GM18873 (cell line): ENCODE results near the gene SUGP1.
"Not testable (repeated sequence)": the region's sequence is repeated elsewhere in the genome, so short reads cannot be mapped to it uniquely, and the experiment has no call there.

ENCODE experiments used
- ATAC-seq: cut with Tn5 transposase; IDR thresholded peaks from one replicate; pipeline ENCODE4 v1.9.1; 2021; ENCODE audit warnings: mild to moderate bottlenecking, moderate library complexity, moderate number of reproducible peaks; ENCODE audit not compliant: unreplicated experiment, low FRiP score

Gene SUGP1

DNA sequence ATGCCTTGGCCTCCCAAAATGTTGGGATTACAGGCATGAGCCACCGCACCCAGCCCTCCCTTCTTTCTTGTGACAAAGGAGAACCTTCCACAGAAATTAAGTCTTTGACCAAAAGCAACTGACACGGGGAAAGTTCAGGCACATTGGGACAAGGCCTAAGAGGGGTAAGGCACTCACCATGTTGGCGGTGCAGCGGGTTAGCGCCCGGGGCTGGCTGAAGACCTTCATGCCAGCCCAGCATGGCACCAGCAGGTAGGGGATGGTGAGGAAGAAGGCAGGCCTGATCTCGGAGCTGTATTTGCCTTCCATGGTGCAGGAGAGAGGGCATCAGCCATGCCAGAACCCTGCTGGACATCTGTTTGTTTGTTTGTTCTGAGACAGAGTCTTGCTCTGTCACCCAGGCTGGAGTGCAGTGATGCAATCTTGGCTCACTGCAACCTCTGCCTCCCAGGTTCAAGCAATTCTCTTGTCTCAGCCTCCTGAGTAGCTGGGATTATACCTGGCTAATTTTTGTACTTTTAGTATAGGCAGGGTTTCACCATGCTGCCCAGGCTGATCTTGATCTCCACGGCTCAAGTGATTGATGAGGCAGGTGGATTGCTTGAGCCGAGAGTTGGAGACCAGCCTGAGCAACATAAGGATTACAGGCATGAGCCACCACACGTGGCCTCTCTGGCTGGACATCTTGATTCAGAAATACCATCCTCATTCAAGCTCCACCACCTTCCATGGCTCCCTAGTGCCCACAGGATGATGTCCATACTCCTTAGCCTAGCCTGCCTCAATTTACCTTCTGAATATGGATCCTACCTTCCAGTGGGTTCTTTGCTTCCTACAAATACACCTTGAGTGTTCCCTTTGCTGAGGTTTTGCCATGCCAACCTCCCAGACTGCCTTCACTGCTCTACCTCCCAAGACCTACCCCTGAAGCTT lies 51.6 kb downstream of the SUGP1 start:
- no peak for ATAC-seq

DNA sequence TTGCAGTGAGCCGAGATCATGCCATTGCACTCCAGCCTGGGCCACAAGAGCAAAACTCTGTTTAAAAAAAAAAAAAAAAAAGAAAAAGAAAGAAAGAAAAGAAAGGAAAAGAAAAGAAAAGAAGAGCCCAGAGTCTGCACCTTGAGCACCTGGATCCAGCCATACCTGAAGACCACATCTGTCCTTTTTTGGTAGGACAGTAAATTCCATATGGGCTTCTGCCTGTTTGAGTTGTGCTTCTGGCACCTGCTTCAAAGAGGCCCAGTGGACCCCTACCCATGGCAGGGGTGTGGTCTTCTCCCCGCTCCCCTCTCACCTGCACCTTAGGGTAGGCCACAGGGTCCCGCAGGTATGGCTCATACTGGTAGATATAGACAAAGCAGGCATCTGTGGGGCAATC lies 53.0 kb downstream of the SUGP1 start:
- ATAC-seq, result no peak

DNA sequence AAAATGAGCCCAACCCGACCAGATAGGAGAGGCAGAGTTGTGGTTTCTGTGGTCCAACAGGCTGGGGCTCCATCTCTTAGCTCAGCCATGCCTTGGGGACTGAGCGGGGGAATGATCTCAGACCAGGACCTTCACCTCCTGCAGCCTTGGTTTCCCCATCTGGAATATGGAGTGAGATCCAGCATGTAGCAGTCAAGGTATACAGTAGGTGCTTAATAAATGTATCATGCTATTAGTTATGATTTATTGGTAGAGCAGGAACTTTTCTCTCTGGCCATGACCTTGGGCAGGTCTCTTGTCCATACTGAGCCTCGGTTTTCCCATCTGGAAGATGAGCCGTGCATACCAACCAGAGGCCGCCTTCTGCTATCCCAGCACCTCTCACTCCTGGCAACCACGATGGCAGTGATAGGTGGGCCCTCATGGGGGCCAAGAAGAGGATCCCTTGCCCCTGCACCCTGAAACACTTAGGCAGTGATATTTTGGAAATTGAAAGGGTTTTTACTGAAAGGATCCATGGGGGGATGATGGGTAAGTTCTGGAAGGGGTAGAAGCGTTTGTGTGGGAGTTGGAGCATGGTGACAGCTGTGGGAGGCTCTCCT lies 56.3 kb downstream of the SUGP1 start:
- ATAC-seq, result no peak

DNA sequence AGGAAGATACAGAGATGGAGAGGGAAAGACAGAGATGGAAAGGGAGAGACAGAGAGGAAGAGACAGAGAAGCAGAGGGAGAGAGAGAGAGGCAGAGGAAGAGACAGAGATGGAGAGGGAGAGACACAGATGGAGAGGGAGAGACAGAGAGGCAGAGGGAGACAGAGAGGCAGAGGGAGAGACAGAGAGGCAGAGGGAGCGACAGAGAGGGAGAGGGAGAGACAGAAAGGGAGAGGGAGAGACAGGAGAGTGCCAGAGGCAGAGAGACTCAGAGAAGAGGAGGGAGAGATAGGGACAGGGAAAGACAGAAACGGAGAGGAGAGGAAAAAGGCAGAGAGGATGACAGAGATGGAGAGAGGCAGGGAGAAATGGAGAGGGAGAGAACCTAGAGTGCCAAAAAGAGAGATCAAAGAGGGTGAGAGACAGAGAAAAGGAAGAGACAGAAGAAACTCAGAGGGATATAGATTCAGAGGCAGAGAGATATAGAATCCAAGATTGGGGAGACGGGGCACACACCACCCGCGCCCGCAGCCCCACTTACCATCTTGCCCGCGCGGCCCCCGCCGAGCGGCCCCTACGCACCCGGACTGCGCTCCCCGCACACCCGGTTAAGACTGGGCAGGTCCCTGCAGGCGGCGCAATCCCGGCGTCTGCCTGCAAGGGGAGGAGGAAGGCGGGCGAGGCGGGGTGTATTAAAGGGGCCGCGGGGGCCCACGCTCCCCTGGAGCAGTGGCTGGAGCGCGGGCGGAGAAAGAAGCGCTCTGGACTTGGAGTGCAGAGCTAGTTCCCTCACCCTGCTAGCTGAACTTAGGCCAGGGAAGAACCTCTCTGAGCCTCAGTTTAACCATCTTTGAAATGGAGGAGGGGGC lies 57.9 kb downstream of the SUGP1 start:
- ATAC-seq, result no peak

DNA sequence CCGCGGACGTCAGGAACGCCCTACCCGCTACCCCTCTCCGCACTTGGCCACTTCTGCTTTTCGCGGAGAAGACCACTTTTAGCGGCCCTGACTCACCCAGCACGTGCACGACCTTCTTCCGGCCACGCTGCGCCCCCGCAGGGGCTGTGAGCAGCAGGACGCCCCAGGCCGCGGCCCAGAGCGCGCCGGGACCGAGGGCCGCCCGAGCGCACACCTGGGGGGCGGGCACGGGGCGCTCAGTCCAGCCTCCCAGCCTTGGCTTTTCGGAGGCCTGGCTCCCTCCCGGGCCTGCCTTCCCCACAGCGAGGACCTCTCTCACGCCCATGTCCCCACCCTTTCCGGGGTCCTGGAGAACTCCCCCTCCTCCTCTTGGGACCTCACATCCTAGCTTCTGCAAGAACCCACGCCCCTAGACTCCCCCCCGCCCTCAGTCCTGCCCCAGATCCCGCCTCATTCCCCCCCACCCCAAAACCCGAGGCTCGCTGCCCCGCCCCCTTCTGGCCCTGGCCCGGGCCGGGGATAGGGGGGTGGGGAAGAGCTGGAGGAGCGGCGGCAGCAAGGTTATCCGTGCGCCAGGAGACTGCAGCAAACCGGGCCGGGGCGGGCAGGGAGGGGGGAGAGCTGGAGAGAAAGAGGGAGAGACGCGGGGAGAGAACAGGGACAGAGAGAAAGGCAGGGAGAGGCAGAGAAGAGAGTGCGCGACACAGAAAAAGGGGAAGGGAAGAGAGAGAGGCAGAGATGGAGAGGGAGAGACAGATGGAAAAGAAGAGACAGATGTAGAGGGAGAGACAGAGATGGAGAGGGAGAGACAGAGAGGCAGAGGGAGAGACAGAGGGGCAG lies 58.7 kb downstream of the SUGP1 start:
- ATAC-seq, result no peak

DNA sequence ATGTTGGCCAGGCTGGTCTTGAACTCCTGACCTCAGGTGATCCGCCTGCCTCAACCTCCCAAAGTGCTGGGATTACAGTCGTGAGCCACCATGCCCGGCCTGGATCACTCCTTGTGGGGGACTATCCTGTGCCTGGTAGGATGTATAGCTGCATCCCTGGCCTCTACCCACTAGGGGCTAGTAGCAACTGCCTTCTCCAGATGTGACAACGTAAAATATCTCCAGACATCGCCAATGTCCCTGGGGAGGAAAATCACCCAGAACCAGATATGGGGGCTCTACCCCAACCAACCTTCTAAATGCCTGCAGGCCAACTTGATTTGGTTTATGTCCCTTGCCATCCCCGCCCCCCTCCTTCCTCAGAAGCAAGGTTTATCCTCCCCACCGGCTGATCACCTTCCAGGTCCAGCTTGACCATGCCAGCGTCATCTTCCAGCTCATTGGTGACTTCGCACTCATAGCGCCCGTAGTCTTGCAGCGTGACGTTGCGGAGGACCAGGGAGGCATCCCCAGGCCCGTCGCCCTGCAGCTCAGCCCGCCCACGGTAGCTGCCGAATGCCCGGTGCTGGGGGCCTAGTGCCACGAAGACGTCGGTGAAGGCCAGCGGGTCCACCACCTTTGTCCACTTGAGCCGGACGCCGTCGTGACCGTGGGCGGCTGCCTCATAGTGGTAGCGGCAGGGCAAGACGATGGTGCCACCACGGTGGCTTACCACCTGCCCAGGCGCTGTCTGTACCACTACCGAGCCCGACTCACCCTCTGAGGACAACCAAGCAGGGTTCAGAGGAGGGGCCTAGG lies 59.7 kb downstream of the SUGP1 start:
- ATAC-seq, result no peak

DNA sequence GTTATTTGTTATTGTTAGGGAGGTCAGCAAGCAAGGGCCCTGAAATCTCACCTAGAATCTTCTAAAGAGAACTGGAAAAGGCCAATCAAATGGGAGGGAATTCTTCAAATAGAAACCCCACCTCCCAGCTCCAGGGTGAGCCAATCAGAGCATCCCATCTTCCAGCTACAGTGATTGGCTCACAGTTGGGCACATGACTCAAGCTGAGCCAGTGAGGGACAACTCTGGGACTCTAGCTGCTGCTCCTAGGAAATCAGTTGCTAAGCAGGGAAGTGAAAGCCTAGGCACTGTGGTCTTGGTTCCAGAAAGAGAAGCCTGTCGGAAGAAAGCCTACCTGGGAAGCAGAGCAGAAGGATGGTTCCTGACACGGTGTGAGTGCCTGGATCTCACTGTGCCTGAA lies 60.6 kb downstream of the SUGP1 start:
- no peak for ATAC-seq

DNA sequence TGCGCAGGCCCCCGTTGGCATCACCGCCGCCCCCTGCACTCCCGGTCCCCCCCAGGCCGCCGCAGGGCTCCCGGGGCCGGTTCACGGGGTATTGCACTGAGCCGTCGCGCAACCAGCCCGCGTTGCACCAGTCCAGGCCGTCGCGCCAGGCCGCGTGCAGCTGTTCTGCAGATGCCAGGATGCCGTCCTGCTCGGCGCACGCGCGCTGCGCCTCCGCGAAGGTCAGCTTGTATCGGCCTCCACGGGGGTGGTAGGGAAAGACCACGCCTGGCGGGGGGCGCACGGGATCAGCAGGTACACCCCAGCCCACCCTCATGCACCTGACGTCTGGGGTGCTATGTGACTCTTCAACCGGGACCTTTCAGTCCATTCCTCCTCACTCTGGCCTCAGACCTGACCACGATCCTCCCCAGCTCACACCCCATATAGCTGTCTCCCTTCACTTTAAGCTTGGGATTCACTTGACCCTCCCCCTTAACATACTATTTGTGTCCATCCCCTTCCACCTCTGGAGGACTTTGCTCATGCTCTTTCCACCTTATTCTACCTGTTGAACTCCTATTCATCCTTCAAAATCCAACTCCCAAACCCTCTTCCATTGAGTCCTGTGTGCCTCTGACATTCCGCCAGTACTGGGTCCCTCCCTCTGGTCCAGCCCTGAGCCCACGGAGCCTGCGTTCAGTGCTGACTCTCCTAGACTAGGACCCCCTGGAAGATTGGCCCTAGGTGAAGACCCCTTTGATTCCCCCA lies 61.5 kb downstream of the SUGP1 start:
- ATAC-seq, result no peak

DNA sequence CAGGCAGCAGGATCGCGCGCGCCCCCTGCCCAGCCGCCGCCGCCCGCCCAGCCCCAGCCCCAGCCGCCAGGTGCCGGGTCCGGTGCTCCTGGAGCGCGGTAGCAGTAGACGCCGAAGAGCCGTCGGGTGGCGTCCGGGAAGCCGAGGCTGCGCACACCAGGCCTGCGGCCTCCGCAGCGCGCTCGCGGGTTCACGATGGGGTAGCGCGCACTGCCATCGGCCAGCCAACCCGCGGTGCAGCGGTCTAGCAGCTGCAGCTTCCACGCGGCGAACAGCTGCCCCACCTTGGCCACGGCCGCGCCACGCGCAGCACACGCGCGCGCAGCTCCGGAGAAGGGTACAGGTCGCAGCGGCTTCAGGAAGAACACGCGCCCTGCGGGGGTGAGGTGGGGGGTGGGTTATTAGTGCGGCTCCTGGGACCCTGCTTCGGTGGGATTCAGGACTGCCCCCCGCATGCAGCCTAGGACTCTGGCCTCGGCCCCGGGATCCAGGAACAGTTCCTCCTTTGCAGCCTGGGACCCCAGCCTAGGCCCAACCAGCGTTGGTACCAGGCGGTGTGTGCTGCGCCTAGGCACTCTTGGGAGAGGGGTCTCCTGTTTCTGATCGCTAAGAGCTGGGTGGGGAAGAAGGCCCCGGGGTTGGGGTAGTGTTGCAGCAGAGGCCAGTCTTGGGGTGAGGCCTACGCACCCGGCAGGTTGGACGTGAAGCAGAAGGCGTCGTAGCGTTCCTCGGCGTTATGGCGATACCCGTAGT lies 62.3 kb downstream of the SUGP1 start:
- no peak for ATAC-seq

DNA sequence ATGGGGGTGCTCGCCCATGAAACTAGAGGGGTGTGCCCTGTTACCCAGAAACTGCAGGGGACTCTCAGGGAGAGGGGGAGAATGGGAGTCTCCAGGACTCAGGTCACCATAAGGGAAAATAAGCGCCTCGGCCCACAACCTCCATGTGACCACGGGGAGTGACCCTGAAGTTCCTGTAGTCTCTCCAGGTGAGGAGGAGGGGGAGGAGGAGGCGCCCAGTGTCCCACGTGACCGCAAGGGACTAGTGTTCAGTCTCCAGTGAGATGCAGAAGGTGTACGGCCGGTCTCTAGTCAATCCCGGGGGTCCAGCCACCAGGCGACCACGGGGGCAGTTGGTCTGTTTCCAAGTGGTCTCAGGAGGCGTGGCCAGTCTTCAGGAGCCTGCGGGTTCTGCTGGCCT lies 63.2 kb downstream of the SUGP1 start:
- ATAC-seq, result no peak

DNA sequence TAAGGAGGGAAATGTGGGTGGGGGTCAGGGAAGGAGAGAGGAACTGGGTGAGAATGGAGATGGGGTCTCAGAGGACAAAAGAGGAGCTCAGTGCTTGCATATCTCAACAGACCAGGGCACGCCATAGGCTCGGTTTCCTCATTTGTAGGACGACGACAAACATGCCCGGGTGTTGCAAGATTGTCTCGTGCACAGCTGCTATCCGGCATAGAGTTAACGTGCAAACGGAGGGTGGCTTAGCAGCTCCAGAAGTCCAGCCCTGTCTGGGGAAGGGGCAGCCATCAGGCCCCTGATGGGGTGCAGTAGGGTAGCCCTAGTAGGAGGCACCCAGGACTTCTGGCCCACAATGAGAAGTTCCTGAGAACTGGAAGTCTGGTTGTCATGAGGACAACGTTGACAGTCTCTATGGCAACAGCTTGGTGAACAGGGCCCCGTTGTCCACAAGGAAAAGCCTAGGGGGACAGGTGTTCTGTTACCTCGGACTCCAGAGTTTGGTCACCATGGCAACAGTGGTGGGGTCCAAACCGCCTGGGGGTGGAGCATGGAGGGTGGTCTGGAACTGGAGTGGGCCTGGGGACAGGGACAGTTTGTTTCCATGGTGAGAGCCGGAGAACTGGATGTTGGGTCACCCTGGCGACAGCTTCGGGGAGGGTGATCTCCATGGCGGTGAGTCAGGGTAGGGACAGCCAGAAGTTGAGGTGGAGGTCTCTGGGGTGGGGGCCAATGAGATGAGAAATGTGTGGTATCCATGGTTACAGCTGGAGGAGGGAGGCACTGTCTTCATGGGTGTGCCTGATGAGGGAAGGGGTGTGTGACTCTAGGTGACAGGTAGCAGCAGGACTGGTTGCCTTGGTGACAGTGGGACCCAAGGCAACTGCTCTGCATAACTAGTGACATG lies 64.0 kb downstream of the SUGP1 start:
- ATAC-seq, result no peak

DNA sequence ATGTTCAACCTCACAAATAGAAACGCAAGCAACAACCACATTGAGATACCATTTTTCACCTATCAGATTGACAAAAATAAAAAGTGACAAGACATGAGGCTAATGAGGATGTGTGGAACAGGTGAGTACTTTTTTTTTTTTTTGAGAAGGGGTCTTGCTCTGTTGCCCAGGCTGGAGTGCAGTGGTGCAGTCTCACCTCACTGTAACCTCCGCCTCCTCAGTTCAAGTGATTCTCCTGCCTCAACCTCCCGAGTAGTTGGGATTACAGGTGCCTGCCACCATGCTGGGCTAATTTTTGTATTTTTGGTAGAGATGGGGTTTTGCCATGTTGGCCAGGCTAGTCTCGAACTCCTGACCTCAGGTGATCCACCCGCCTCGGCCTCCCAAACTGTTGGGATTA lies 66.9 kb downstream of the SUGP1 start:
- not testable (repeated sequence) for ATAC-seq

DNA sequence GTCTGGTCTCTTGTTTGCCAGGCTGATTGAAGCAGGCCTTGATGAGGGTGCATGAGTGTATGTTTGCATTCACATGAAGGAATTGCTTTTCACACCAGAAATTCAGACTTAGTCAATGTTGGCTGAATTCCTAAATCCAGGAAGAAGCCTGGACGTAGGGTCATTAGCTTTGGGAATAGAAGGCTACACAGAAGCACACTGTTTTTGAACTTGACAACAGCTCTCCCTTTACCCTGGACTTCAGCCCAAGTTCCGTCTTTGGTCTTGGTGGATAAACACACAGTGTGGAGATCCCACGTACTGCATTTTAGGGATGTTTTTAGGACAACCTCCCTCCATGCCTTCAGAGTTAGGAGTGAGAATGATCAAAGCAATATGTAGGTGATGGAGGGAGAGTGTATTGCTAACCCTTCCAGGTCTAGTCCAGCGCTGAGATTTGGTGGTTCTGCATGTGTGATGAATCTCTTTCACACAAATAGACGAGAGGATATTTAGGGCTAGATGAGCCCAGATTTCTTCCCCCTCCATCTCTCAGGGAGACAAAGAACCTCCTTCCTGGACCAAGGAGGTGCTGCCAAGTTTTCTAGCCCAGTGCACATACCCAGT lies 70.0 kb downstream of the SUGP1 start:
- no peak for ATAC-seq

DNA sequence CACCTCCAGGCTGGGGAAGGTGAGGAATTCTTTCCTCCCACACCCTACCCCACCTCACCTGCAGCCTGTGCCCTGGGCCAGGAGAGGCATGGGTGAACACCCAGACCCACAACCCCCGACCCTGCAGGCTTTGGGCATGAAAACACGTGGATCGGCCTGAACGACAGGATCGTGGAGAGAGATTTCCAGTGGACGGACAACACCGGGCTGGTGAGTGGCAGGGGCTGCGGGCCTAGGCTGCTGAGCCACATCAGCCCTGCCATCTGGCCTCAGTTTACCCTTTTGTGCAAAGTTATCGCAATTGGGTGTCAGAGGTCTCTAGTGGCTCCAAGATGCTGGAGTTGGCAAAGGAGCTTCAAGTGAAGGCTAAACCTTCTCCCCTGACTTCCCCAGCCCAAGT lies 79.8 kb downstream of the SUGP1 start:
- ATAC-seq, result no peak

DNA sequence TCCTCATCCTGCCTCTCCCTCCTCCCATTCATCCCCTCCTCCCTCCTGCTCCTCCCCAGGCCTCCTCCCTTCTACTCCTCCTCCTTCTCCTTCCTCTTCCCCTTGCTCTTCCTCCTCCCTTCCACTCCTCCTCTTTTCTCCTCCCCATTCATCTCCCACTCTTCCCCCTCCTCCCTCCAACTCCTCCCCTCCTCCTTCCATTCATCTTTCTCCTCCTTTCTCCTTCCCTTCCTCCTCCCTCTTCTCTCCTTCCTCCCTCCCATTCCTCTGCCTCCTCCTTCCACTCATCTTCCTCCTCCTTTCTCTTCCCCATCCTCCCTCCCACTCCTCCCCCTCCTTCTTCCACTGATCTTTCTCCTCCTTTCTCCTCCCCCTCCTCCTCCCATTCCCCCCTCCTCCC lies 80.6 kb downstream of the SUGP1 start:
- ATAC-seq, result no peak

DNA sequence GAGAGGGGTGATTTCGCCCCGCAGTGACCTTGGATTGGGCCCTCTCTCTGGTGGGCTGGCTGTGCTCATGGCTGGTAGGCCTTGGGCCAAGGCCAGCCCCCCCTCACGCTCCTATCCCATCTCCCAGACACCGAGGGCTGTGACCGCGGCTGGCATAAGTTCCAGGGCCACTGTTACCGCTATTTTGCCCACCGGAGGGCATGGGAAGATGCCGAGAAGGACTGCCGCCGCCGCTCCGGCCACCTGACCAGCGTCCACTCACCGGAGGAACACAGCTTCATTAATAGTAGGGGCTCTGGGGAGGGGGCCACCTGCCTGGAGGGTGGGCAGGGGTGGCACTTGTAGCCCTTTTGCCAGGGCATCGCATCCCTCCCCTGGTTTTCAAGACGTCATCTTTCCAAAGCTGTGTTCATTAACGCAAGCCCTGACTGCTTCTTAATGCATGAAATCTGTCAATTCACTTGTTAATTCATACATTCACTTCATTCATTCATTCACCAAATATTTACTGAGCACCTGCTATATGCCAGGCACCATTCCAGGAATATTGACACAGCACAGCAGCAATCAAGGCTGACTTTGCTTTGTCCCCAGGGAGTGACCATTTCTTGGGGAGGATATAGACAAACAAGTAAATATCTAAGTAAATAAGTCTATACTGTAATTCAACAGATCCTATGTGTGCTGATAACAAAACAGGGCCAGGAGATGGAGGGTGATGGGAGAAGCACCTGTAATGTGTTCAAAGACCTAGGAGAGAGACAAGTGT lies 82.0 kb downstream of the SUGP1 start:
- ATAC-seq, result no peak
